Stimulated activated CD8-positive, alpha-beta memory T cell treated with anti-CD3 and anti-CD28 coated beads, Interleukin-7, amount 100 ng/mL, for 24 hours (primary cell): ENCODE data around the gene GLTP.
"Not testable (repeated sequence)": the region's sequence is repeated elsewhere in the genome, so short reads cannot be mapped to it uniquely, and the experiment has no call there.

ENCODE experiments used
- DNase-seq: peaks from one replicate; pipeline ENCODE4 v3.0.0-alpha.2; 2020; ENCODE audit warnings: low read depth

GLTP gene, protein sequence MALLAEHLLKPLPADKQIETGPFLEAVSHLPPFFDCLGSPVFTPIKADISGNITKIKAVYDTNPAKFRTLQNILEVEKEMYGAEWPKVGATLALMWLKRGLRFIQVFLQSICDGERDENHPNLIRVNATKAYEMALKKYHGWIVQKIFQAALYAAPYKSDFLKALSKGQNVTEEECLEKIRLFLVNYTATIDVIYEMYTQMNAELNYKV

DNA sequence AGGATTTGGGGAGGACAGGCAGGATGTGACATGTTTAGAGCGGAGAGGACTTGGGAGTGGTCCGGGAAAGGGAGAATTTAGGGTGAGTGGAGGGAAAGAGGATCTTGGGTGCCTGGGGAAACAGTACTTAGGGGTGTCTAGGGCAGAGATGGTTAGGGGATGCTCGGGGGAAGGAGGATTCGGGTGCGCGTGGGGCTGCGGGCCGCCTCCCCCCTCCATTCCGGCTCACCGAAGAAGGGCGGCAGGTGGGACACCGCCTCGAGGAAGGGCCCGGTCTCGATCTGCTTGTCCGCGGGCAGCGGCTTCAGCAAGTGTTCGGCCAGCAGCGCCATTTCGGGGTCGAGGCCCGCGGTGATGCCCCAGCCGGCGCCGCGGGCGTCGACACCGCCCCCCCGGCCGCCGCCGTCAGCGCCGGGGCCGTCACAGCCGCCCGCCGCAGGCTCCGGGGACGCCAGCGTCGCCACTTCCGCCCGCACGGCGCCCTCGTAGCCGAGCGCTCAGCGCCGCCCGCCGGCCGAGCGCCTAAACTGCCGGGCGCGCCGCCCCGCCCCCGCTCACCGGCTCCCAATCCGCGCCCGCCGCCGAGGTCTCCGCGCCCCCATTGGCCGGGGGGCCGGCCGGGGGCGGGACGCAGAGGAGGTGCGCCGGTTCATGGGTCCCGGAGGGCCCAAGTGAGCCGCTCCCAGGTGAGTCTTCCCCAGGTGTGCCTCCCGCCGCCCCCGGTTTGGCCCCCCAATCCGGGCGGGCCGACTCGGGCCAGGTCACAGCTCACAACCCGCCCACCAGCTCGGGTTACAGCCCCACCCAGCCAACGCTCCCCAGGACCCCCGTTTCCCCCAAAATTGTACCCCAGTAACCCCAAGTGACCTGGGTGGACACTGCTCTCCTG, at the start of gene GLTP:
Gene GLTP (minus strand): TSS at position 499 of the 889 bp plus-strand sequence. CDS start 167 bp downstream, at position 332.
- DNase-seq, result peak; percentile 69

DNA sequence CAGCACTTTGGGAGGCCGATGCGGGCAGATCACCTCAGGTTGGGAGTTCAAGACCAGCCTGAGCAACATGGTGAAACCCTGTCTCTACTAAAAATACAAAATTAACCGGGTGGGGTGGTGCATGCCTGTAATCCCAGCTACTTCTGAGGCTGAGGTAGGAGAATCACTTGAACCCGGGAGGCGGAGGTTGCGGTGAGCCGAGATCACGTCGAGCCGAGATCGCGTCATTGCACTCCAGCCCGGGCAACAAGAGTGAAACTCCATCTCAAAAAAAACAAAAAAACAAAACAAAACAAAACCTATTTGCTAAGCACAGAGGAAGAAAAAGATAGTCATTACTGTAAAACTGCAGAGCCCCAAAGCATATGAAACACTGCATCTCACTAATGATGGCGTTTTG, 49.0 kb upstream of the GLTP start:
- DNase-seq, result not testable (repeated sequence)

DNA sequence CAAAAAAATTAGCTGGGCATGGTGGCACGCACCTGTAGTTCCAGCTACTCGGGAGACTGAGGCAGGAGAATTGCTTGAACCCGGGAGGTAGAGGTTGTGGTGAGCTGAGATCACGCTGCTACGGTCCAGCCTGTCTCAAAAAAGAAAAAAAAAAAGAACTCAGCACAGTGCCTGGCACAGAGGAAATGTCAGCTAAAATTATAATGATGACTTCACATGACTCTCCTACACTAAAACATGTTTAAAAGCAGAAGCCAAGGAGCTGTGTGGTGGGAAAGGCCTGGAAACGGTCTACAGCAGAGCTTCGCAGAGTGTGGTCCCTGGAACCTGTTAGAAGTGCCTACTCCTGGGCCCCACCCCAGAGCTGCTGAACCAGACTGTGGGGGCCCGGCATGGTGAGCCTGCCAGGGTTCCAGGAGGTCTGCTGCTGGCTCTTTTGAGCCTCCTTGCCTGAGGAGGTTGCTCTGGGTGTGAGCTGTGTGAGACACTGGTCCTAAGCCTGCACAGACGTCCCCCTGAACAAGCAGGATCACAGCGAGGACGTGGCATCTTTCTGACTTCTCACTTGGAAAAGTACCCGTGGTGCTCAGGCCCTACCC, 47.8 kb upstream of the GLTP start:
- DNase-seq, result no peak

DNA sequence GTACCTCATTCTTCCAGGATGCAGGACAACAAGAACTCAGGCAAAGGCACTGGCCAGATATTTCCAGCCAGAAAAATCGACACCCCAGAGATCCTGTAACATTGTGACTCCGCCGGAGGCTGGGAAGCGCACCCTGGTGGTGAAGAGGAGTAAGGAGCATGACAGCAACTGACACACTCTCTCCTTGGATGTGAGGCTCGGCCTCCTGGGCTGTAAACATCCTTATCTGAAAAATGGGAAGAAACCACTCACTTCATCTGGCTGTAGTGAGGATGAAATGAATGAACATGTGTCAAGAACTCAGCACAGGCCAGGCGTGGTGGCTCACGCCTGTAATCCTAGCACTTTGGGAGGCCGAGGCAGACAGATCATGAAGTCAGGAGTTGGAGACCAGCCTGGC, 47.3 kb upstream of the GLTP start:
- DNase-seq, result no peak

DNA sequence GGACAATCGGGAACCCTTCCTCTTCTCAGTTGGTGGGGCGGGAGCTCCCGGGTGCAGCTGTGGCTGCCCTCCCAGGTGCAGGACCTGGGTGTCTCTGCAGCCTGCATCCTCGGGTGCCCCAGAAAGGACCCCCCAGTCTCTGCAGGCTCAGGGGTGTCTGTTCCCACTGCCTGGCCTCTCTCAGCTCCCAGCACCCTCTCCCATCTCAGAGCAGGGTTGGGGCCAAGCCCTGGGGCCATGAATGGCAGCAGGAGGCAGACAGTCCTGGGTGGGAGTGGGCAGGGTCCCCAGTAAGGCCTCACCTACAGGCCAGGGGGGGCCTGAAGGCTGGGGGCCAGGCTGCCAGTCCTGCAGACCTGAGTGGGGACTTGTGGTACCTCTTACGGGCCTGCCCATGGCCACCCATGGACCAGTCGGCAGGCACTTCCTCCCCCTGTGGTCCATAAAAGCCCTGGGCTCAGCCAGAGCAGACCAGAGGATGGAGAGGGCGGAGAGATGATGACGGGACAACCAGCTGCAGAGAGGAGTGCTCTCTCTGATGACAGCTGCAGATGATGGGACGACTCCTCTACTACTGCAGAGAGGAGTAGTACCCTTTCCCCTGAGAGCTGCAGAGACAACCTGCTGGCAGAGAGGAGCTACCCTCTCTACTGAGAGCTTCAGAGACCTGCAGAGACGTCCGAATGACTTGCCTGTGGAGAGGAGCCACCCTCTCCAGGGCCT, 46.3 kb upstream of the GLTP start:
- no peak for DNase-seq

DNA sequence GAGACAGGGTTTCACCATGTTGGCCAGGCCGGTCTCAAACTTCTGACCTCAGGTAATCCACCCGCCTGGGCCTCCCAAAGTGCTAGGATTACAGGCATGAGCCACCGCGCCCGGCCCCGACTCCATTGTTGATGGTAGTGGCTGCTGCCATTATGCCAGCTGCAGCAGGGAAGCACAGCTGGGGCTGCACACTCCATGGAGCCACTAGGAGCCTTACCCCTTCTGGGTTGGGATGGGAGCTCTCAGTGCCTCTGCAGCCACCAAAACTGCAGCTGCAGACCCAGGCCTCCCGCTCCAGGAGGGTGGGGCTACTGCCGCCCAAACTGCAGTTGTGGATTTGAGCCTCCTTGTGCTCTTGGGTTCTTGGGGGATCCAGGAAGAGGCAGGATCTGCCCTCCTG, 45.7 kb upstream of the GLTP start:
- DNase-seq, result no peak

DNA sequence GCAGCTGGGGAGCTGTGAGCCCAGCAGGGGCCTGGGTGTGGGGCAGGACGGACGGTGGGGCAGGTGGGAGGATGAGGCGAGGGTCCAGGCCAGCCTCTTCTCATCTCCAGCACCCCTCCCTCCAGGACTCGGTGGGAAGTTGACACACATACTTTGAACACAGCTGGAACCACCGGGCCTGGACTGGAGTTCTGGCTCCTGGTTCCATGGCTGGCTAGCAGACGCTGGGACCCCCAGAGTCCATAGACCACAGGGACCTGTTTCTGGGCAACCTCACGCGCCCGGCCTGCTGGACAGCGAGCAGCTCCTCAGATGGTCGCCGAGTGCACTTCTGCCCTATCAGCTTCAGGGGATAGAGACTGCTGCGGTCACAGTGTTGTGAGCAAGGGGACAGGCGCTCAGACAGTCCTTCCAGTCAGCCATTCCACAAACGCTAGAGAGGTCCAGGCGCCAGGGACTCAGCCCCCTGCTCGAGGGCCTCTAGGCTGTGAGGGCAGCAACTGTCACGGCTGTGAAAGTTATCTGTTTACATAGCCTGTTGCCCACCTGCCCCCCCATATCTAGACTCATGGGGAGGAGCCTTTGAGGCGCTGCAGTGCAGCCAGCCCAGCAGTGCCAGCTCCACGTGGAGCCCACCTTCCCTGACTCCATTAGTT, 45.0 kb upstream of the GLTP start:
- DNase-seq, result no peak

DNA sequence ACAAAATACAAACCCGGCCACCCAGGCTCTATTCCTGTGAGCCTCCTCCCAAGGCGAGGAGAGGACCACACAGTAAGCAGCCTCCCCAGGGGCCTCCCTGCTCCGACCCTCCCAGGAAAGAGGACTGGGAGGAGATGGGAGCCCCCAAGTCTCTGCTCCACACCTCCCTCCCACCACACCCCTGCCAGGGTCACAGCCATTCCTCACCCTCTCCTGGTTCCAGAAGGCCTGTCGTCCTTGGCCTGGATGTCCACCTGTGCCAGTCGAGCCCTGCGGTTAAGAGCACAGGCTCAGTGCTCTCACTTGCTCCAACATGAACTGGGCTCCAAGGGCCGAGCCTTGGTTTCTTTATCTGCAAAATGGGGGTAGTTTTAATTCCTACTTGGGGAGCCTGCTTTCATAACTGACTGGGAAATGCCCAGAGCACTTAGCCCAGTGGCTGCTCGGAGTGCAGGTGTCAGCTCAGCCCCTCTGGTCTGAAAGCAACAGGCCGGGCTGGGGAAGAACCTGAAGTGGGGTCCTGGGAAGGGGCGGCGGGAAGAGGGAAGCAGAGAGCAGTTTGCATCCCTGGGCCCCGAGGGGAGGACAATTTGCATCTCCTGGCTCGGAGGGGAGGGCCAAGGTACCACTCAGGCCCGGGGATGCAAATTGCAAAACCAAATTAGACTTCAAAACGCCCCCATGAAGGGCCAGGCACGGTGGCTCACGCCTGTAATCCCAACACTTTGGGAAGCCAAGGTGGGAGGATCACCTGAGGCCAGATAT, 43.3 kb upstream of the GLTP start:
- no peak for DNase-seq

DNA sequence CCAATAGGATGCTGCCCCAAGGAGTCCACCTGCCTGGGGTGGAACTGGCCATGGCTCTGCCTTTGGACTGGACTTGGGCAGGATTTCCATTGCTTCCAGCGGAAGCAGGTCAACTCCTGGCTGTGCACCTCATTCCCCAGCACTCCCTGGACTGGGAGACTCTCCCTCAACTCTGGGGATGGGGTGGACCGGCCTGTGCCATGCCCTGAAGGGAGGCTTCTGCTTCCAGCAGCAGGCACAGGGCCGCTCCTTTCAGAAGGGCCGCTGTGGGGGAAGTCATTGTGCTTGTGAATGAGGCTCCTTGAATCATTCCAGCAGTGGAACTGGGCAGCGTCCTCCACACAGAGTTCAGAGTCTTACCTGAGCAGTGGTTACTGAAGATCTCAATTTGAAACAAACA, 42.7 kb upstream of the GLTP start:
- DNase-seq, result no peak

DNA sequence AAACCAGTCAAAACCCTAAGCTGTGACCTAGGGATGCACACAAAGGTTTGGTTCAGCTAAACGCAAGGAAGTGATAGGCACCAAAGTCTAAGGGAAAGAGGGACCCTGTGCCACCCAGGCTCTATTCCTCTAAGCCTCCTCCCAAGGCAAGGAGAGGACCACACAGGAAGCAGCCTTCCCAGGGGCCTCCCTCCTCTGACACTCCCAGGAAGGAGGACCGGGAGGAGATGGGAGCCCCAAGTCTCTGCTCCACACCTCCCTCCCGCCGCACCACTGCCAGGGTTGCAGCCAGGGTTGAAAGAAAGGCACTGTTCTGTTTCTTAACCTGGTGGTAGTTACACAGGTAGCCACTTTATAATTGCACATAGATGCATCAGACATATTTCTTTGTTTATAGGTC, 41.6 kb upstream of the GLTP start:
- no peak for DNase-seq

DNA sequence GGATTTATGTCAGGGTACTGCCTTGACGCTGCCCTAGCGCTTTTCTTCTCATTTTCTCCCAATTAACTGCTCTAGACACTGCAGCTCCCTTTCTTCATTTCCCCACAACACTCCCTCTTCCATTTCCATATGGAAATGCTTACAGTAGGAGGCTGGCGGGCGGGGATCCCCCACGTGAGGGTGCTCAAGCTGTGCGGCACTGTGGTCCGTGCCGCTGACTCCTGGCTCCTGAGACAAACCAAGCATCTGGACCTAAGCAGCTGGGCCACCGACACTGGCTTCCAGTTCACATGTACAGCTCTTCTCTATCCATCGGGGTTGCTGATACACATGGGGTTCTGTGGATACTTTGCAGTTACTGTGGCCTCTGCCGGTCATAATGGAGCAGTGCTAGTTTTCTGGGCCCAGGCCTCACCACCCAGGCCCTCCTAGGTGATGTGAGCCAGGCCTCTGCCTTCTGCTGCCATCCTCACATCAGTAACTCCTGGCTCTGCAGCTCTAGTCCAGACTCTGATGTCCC, 40.0 kb upstream of the GLTP start:
- no peak for DNase-seq

DNA sequence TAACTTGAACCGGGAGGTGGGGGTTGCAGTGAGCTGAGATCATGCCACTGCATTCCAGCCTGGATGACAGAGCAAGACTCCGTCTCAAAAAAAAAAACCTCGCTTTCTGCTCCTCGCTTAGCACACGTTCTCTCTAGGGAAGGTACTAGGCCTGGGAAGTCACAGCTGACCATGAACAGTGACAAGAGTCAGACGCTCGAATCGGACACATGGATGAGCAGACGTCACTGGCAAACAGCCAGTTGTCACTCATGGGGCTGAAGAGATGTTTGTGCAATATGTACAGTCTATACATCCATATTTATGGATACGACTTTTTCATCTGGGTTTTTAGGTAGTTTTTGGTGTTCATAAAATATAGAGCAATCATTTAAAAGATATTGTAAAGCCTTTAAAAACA, 39.1 kb upstream of the GLTP start:
- DNase-seq, result no peak

DNA sequence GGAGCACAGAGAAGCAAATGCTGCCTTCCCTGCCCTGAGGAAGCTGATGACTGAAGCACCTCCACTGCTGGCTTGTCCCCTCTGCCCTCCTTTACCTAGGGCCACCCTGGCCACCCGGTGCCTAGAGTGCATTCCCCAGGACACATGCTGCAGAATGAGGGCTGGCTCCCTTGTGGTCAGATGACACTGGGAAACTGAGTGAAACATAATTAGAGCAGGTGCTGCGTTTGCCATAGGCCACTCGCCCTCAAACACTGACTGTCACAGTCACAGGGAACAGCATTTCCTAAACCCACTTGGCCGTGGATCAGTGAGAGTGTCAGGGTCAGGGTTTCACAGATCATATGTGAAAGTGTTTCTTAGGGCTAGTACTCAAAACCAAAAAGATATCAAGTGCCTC, 35.7 kb upstream of the GLTP start:
- no peak for DNase-seq

DNA sequence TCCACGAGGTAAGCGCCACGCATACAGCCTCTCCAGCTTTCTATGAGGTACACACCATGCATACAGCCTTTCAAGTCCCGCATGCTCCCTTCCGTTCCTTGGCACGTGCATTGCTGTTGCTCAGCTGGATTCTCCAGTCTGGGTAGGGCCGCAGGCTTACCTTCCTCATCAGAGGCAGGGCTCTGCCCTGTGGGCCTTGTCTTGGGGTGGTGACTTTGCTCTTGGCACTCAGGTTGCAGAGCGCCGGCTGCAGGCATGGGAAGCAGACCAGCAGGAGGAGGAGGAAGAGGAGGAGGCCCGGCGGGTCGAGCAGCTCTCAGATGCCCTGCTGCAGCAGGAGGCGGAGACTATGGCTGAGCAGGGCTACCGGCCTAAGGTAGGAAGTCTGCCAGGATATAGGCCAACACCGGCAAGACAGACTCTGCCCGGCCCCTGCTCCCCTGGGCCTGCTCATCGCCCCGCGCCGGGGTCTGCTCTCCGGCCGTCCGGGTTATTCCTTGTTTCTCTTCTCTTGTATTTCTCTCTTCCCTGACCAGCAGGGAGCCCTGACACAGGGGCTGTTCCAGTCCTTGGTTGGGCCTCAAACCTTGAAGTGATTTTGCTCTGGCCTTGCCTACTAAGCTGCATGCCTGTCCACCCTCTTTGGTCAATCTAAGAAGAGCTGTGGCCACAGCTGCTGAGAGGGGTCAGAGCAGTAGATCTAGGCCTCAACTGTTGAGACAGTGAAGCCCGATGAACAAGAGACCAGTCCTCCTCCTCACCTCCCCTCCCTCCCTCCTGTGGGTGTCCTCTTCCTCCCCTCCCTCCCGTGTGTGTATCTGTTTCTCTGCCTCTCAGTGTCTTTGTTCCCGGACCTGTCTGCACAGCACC, 35.1 kb upstream of the GLTP start:
- no peak for DNase-seq

DNA sequence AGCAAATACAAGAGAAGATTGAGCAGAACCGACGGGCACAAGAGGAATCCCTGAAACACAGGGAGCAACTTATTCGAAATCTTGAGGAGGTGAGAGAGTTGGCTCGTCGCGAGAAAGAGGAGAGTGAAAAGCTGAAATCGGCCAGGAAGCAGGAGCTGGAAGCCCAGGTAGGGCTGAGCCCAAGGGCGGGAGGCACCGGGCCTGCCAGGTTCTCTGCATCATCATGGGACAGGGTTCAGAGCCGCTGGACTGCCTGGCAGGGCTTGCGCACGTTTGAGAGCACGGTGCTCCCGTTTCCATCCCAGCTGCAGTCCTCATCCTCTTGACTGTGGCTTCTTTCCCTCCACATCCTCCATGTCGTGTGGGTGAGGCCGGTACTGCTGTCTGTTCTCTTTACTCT, 34.1 kb upstream of the GLTP start:
- no peak for DNase-seq

DNA sequence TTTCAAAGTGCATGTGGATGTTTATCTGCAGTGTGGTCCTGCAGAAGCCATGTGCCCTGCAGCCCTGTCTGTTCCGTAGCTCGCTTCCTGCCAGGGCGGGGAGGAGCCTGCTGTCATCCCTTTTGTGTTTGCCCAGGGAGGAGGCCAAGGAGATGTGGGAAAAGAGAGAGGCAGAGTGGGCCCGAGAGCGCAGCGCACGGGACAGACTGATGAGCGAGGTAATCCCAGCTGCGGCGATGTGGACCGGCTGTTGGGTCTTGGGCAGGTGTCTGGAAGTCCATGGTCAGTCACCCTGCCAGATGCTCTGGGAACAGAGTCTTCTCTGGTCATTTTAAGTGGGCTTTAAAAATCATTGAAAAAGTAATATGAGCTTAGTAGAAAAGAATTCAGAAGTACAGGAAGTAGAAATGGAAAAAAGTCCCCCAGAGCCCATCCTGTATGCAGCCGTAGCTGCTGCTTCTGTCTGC, 32.5 kb upstream of the GLTP start:
- DNase-seq, result no peak

DNA sequence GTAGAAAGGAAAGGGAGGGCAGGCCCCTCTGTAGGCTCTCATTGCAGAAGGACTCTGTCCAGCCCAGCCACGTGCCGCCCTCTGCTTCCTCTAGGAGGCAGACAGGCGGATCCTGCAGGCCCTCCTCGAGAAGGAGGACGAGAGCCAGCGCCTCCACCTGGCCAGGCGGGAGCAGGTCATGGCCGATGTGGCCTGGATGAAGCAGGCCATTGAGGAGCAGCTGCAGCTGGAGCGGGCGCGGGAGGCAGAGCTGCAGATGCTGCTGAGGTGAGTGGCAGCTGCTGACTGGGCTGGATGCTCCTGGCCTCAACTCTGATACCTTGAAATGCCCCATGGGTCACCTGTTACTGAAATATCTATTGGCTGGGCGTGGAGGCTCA, 30.6 kb upstream of the GLTP start:
- no peak for DNase-seq

DNA sequence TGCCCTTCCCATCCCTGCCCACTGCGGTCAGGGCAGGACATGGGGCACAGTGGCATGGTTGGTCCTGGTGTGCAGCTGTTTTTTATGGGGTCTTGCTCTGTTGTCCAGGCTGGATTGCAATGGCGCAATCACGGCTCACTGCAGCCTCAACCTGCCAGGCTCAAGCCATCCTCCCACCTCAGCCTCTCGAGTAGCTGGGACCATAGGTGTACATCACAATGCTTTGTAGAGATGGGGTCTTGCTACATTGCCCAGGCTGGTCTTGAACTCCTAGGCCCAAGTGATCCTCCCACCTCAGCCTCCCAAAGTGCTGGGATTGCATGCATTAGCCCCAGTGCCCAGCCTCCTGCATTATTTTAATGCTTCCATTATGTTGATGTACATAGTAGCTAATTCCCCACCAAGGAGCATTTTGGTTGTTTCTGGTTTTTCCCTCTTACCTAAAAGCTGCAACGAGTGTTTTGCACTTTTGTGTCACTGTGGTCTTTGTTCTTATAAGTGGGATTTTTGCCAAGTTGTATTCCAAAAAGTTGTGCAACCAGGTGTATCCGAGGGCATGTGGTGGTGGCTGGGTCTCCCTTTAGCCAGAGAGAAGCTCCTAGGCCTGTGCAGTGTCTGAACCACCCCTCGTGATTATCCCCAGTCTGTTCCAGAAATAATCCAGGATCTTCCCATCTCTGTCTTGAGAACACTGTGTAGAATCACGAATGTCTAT, 30.1 kb upstream of the GLTP start:
- DNase-seq, result no peak

DNA sequence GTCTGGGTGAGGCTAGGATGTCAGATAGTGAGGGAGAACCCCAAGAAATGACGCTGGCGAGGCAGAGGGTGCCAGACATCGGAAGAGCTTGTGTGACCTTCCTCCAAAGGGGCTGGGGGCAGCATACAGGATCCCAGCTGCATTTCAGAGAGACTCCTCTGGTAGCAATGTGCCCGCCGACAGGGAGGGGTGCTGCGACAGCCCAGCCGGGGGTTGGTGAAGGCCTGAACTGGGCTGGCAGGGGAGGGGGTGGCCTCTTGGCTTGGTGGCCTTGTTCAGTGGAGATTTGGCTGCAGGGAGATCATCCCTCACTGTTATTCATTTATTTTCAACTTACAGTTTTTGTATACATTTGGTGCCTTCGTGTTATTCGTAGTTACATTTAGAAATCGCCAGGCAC, 25.0 kb upstream of the GLTP start:
- no peak for DNase-seq
